ENCODE measurements around the gene OPA3.

- TF ChIP-seq CTCF (IDR thresholded peaks at IDR 0.05; ENCODE audit: low read length) (no peak), EZH2 (IDR thresholded peaks at IDR 0.05; ENCODE audit: borderline replicate concordance, low read length) (no peak)
Observed at GRCh38 chr19:45615795-45616703, 31.4 kb upstream of the OPA3 start.

Data from OCI-LY1 (cell line).